H9 (cell line): ENCODE measurements around the gene CDH22. TPM values are rescaled to one million over a fixed set of nuclear protein-coding genes. Genes with fewer than 3 reads are reported as not detected.

Experiments used
- DNase-seq: peaks from one replicate; pipeline ENCODE4 v3.0.0-alpha.2; 2017
- H2AFZ ChIP-seq: one replicate; pipeline ENCODE4 v1.6.1; 2013; ENCODE audit warnings: mild to moderate bottlenecking, low read length, control low read depth, moderate library complexity
- H2AK5ac ChIP-seq: 2 replicates; pipeline ENCODE4 v1.6.1; 2013; ENCODE audit warnings: low read length, control low read depth, mixed read lengths; ENCODE audit not compliant: insufficient read length
- H2BK120ac ChIP-seq: one replicate; pipeline ENCODE4 v1.6.1; 2013; ENCODE audit warnings: low read depth, mild to moderate bottlenecking, low read length, control low read depth, inconsistent platforms; ENCODE audit not compliant: poor library complexity, severe bottlenecking
- H2BK12ac ChIP-seq: 2 replicates; pipeline ENCODE4 v1.6.1; 2013; ENCODE audit warnings: low read length, control low read depth, mixed read lengths, low read depth; ENCODE audit not compliant: insufficient read length
- H2BK15ac ChIP-seq: 2 replicates; pipeline ENCODE4 v1.6.1; 2013; ENCODE audit warnings: low read depth, low read length, control low read depth
- H2BK20ac ChIP-seq: one replicate; pipeline ENCODE4 v1.6.1; 2013; ENCODE audit warnings: low read depth, mild to moderate bottlenecking, low read length, control low read depth, inconsistent platforms; ENCODE audit not compliant: poor library complexity, severe bottlenecking
- H2BK5ac ChIP-seq: 2 replicates; pipeline ENCODE4 v1.6.1; 2013; ENCODE audit warnings: low read length, control low read depth, mixed read lengths; ENCODE audit not compliant: insufficient read length
- H3K14ac ChIP-seq: 2 replicates; pipeline ENCODE4 v1.6.1; 2013; ENCODE audit warnings: low read length, control low read depth; ENCODE audit not compliant: insufficient read depth
- H3K18ac ChIP-seq: 2 replicates; pipeline ENCODE4 v1.6.1; 2013; ENCODE audit warnings: low read depth, mild to moderate bottlenecking, mixed read lengths, low read length, control low read depth; ENCODE audit not compliant: insufficient read length
- H3K23ac ChIP-seq: 2 replicates; pipeline ENCODE4 v1.6.1; 2013; ENCODE audit warnings: low read length, control low read depth, mixed read lengths, low read depth; ENCODE audit not compliant: insufficient read length
- H3K23me2 ChIP-seq: 2 replicates; pipeline ENCODE4 v1.6.1; 2013; ENCODE audit warnings: low read depth, mild to moderate bottlenecking, mixed read lengths, low read length, control low read depth; ENCODE audit not compliant: insufficient read length, poor library complexity, severe bottlenecking
- H3K27ac ChIP-seq: 2 replicates; pipeline ENCODE4 v1.5.1; 2013; ENCODE audit warnings: low read length, control low read depth, mixed read lengths, low read depth; ENCODE audit not compliant: insufficient read length
- H3K27me3 ChIP-seq: 2 replicates; pipeline ENCODE4 v1.6.1; 2013; ENCODE audit warnings: low read length, control low read depth, inconsistent platforms; ENCODE audit not compliant: insufficient read depth
- H3K4ac ChIP-seq: 2 replicates; pipeline ENCODE4 v1.6.1; 2013; ENCODE audit warnings: low read depth, mild to moderate bottlenecking, control low read depth, inconsistent platforms, low read length, moderate library complexity
- H3K4me1 ChIP-seq: 2 replicates; pipeline ENCODE4 v1.6.1; 2013; ENCODE audit warnings: low read length, control low read depth, inconsistent platforms; ENCODE audit not compliant: insufficient read depth
- H3K4me2 ChIP-seq: 2 replicates; pipeline ENCODE4 v1.6.1; 2013; ENCODE audit warnings: low read length, control low read depth, mixed read lengths; ENCODE audit not compliant: insufficient read length, insufficient read depth
- H3K56ac ChIP-seq: 2 replicates; pipeline ENCODE4 v1.6.1; 2013; ENCODE audit warnings: low read depth, mild to moderate bottlenecking, mixed read lengths, low read length, control low read depth; ENCODE audit not compliant: insufficient read length
- H3K79me1 ChIP-seq: 2 replicates; pipeline ENCODE4 v1.6.1; 2013; ENCODE audit warnings: low read depth, mild to moderate bottlenecking, moderate library complexity, low read length, control low read depth, inconsistent platforms; ENCODE audit not compliant: insufficient read depth, poor library complexity, severe bottlenecking
- H3K79me2 ChIP-seq: 2 replicates; pipeline ENCODE4 v1.6.1; 2013; ENCODE audit warnings: low read length, control low read depth, inconsistent platforms; ENCODE audit not compliant: insufficient read depth
- H3K9ac ChIP-seq: 2 replicates; pipeline ENCODE4 v1.6.1; 2013; ENCODE audit warnings: low read length, control low read depth, mixed read lengths; ENCODE audit not compliant: insufficient read length; ENCODE audit errors: extremely low read depth
- H3K9me3 ChIP-seq: one replicate; pipeline ENCODE4 v1.6.1; 2013; ENCODE audit warnings: low read depth, low read length, inconsistent platforms; ENCODE audit not compliant: control insufficient read depth
- H3T11ph ChIP-seq: one replicate; pipeline ENCODE4 v1.6.1; 2013; ENCODE audit warnings: mild to moderate bottlenecking, low read length, control low read depth, inconsistent platforms
- H4K20me1 ChIP-seq: one replicate; pipeline ENCODE4 v1.6.1; 2013; ENCODE audit not compliant: control insufficient read depth, insufficient read length, insufficient read depth
- H4K5ac ChIP-seq: 2 replicates; pipeline ENCODE4 v1.6.1; 2013; ENCODE audit warnings: low read depth, mild to moderate bottlenecking, mixed read lengths, low read length, control low read depth; ENCODE audit not compliant: insufficient read length
- H4K8ac ChIP-seq: replicated peaks from 2 replicates; pipeline ENCODE4 v1.6.1; 2013; ENCODE audit warnings: low read length, control low read depth, mixed read lengths, low read depth; ENCODE audit not compliant: insufficient read length
- H4K91ac ChIP-seq: 2 replicates; pipeline ENCODE4 v1.6.1; 2013; ENCODE audit warnings: low read depth, mild to moderate bottlenecking, moderate library complexity, mixed read lengths, low read length, control low read depth; ENCODE audit not compliant: insufficient read length
- H3K27ac Mint-ChIP-seq, 3 experiments: 2 replicates in 2 of 3; 3 replicates in 1 of 3; pipeline ENCODE4 v1.8.0; 2020 to 2021; ENCODE audit warnings: mixed read lengths in 3 of 3, mild to moderate bottlenecking in 1 of 3, moderate library complexity in 1 of 3
- H3K27me3 Mint-ChIP-seq: 2 replicates; pipeline ENCODE4 v1.8.0; 2021; ENCODE audit warnings: low read depth, mild to moderate bottlenecking, moderate library complexity, mixed read lengths
- H3K36me3 Mint-ChIP-seq, 3 experiments: 2 replicates in 2 of 3; 3 replicates in 1 of 3; pipeline ENCODE4 v1.8.0; 2020 to 2021; ENCODE audit warnings: low read depth in 3 of 3, mixed read lengths in 3 of 3; ENCODE audit not compliant: insufficient read depth in 1 of 3
- H3K4me1 Mint-ChIP-seq, 2 experiments: 2 replicates each; pipeline ENCODE4 v1.8.0; 2020; ENCODE audit warnings: mixed read lengths in 2 of 2
- H3K4me3 Mint-ChIP-seq, 2 experiments: 2 replicates in 1 of 2; 3 replicates in 1 of 2; pipeline ENCODE4 v1.8.0; 2020 to 2021; ENCODE audit warnings: mild to moderate bottlenecking in 2 of 2, mixed read lengths in 2 of 2, moderate library complexity in 1 of 2
- H3K9me3 Mint-ChIP-seq, 2 experiments: 2 replicates in 1 of 2; 3 replicates in 1 of 2; pipeline ENCODE4 v1.8.0; 2020; ENCODE audit warnings: mild to moderate bottlenecking in 2 of 2, mixed read lengths in 2 of 2, moderate library complexity in 1 of 2
- WGBS: extraction: QIAGEN DNeasy Blood & Tissue Kit; methylation state at CpG from one replicate; pipeline ENCODE4 v1.1.7; 2013; ENCODE audit warnings: missing lambda C conversion rate, low lambda C conversion rate, mixed read lengths; ENCODE audit not compliant: insufficient read length; ENCODE audit errors: extremely low coverage; 5-methylcytosine and 5-hydroxymethylcytosine counted together
- total RNA-seq: library from RNA; stranded (reverse); gene quantifications from 2 replicates; pipeline ENCODE4 v1.2.1, GENCODE V29; 2021
- TF ChIP-seq, protein P1 (sequence below): fragments of 200-600 bp; sonication (generic); conservative IDR thresholded peaks from 3 replicates; pipeline ENCODE4 v1.8.0; 2021; ENCODE audit warnings: antibody characterized with exemption, mild to moderate bottlenecking

CDH22 gene
- total RNA-seq, 1 experiment from 2014 or later = not detected

DNA sequence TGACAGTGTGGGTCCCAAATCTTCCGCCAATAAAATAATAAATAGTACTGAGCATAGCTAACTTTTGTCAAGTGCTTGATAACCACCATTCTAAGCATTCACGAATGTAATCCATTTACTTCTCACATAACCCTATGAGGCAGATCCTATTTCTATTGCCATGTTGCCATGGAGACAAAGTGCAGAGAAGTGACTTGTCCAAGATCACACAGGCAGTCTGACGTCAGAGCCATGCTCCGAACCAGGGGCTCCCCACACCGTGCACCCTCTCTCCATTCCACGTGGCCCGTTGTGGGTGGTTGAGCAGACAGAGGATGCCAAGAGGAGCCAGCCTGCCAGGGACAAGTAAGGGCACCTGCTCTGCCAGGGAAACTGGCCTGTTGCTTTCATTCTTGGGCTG lies 38.9 kb downstream of the CDH22 start:
- Mint-ChIP-seq H3K4me3 (no peak overlapping the region), H3K27ac (no peak overlapping the region), H3K9me3 (peaks cover 0 to 6% of the 10 kb centered on the region in 2 experiments; a peak in 3 of 5 replicates), H3K27me3 (peaks cover 23% of the 10 kb centered on the region), H3K36me3 (no peaks in the 10 kb centered on the region), H3K4me1 (peaks cover 10 to 26% of the 10 kb centered on the region in 2 experiments)
- Histone ChIP-seq H4K91ac (no peak overlapping the region), H3K4me1 (no peaks in the 10 kb centered on the region), H2BK12ac (no peak overlapping the region), H2BK5ac (no peak overlapping the region), H3K27ac (no peak overlapping the region), H2AK5ac (no peak overlapping the region), H3K56ac (no peak overlapping the region), H4K20me1 (peaks cover 3% of the 10 kb centered on the region), H4K5ac (no peak overlapping the region), H2BK15ac (no peak overlapping the region), H3K4ac (no peak overlapping the region), H3K23ac (no peak overlapping the region), H3T11ph (no peak overlapping the region), H3K18ac (no peak overlapping the region), H3K23me2 (no peaks in the 10 kb centered on the region), H2AFZ (no peak overlapping the region), H3K14ac (no peak overlapping the region), H3K27me3 (no peaks in the 10 kb centered on the region), H2BK20ac (no peak overlapping the region), H3K9ac (no peak overlapping the region), H2BK120ac (no peak overlapping the region), H4K8ac (no peak overlapping the region), H3K9me3 (no peaks in the 10 kb centered on the region), H3K79me2 (no peaks in the 10 kb centered on the region), H3K4me2 (no peak overlapping the region), H3K79me1 (no peaks in the 10 kb centered on the region)
- no peak for DNase-seq
- no CpG with 5 or more reads among the region's 7 CpGs for WGBS
- TF ChIP-seq, protein P1, sequence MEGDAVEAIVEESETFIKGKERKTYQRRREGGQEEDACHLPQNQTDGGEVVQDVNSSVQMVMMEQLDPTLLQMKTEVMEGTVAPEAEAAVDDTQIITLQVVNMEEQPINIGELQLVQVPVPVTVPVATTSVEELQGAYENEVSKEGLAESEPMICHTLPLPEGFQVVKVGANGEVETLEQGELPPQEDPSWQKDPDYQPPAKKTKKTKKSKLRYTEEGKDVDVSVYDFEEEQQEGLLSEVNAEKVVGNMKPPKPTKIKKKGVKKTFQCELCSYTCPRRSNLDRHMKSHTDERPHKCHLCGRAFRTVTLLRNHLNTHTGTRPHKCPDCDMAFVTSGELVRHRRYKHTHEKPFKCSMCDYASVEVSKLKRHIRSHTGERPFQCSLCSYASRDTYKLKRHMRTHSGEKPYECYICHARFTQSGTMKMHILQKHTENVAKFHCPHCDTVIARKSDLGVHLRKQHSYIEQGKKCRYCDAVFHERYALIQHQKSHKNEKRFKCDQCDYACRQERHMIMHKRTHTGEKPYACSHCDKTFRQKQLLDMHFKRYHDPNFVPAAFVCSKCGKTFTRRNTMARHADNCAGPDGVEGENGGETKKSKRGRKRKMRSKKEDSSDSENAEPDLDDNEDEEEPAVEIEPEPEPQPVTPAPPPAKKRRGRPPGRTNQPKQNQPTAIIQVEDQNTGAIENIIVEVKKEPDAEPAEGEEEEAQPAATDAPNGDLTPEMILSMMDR = no peak
